Suprapubic skin (tissue), 4 donors: ENCODE results near the gene SETD3.

Experiments used
- EP300 ChIP-seq: sonication (generic); formaldehyde crosslinking; IDR thresholded peaks from one replicate; pipeline ENCODE4 v1.6.1; 2017; ENCODE audit warnings: antibody characterized with exemption
- POLR2A ChIP-seq, 2 donors: fragments of 450-650 bp; IDR thresholded peaks; one replicate each; pipeline ENCODE4 v1.6.1; 2017; ENCODE audit warnings: antibody characterized with exemption in 2 of 2, mild to moderate bottlenecking in 2 of 2, moderate library complexity in 2 of 2
- POLR2AphosphoS5 ChIP-seq, 3 donors: sonication (generic); formaldehyde crosslinking; IDR thresholded peaks; one replicate each; pipeline ENCODE4 v1.6.1; 2017; ENCODE audit warnings: antibody characterized with exemption in 3 of 3
- TF ChIP-seq, protein P1 (sequence below), 2 donors: fragments of 200-600 bp in 1 of 2; fragments of 450-650 bp in 1 of 2; sonication (generic) in 1 of 2; IDR thresholded peaks; one replicate each; pipeline ENCODE4 v1.5.1; 2016 to 2019; ENCODE audit warnings: antibody characterized with exemption in 2 of 2, mild to moderate bottlenecking in 1 of 2, moderate library complexity in 1 of 2

GRCh38 chr14:99419905-99420304 is 60.8 kb downstream of the SETD3 start:
- TF ChIP-seq, protein P1, sequence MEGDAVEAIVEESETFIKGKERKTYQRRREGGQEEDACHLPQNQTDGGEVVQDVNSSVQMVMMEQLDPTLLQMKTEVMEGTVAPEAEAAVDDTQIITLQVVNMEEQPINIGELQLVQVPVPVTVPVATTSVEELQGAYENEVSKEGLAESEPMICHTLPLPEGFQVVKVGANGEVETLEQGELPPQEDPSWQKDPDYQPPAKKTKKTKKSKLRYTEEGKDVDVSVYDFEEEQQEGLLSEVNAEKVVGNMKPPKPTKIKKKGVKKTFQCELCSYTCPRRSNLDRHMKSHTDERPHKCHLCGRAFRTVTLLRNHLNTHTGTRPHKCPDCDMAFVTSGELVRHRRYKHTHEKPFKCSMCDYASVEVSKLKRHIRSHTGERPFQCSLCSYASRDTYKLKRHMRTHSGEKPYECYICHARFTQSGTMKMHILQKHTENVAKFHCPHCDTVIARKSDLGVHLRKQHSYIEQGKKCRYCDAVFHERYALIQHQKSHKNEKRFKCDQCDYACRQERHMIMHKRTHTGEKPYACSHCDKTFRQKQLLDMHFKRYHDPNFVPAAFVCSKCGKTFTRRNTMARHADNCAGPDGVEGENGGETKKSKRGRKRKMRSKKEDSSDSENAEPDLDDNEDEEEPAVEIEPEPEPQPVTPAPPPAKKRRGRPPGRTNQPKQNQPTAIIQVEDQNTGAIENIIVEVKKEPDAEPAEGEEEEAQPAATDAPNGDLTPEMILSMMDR (IDR thresholded peaks at IDR 0.05): no peak
- no peak for TF ChIP-seq POLR2A (IDR thresholded peaks at IDR 0.05)
- TF ChIP-seq EP300: no peak
- TF ChIP-seq POLR2AphosphoS5 (IDR thresholded peaks at IDR 0.05): no peak
